ENCODE data around the gene GUF1.

GRCh38 chr4:44726038-44726871 lies 48.0 kb downstream of the GUF1 start, which contains the start of gene GNPDA2:
- TF ChIP-seq POLR2A (IDR thresholded peaks at IDR 0.05; ENCODE audit: low read length) (peak; percentile 83), GATA1 (IDR thresholded peaks at IDR 0.05; ENCODE audit: low read depth, low read length) (no peak)

Measured in erythroblast (primary cell).